ENCODE measurements around the gene CCL23.
"Not testable (repeated sequence)": the region's sequence is repeated elsewhere in the genome, so short reads cannot be mapped to it uniquely, and the experiment has no call there.

Gene CCL23

DNA sequence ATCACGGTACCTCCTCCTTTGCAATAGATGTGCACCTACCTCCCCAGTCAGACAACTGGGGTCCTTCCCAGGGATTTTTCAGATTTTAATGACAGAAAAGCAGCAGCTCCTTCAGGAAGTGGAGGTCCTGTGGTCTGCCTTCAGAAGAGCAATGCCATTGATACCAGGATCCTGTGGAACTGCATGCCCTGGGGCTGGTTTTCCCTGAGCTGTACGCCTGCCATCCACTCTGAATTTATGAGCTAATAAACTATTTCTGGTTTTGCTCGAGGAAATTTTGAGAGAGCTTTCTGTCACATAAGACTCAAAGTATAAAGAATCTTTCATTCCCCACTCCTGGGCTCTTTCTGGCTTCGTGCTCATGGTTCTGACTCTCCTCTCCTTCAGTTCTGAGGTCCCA is 10.0 kb upstream of the CCL23 start:
- ATAC-seq (replicated peaks; ENCODE audit: extremely low read depth, poor library complexity, severe bottlenecking) (no peak), DNase-seq (ENCODE audit: low spot score in 2 of 2) (no peak)
- no peaks in the 10 kb centered on the region for H3K9me3 Mint-ChIP-seq
- H3K4me1 Mint-ChIP-seq, result no peaks in the 10 kb centered on the region
- no peaks in the 10 kb centered on the region for H3K36me3 Mint-ChIP-seq (ENCODE audit: insufficient read depth)
- H3K27me3 Mint-ChIP-seq, result no peaks in the 10 kb centered on the region
- H3K27ac Mint-ChIP-seq (ENCODE audit: low read depth), result no peak overlapping the region
- H3K4me3 Mint-ChIP-seq, result no peak overlapping the region

- H3K9me3 Mint-ChIP-seq, result no peaks in the 10 kb centered on the region
- H3K4me3 Mint-ChIP-seq, result no peak overlapping the region
- DNase-seq (ENCODE audit: low spot score in 2 of 2) (no peak), ATAC-seq (replicated peaks; ENCODE audit: extremely low read depth, poor library complexity, severe bottlenecking) (no peak)
- no peaks in the 10 kb centered on the region for H3K4me1 Mint-ChIP-seq
- H3K27me3 Mint-ChIP-seq, result peaks cover 12% of the 10 kb centered on the region
- H3K36me3 Mint-ChIP-seq (ENCODE audit: insufficient read depth), result no peaks in the 10 kb centered on the region
- no peak overlapping the region for H3K27ac Mint-ChIP-seq (ENCODE audit: low read depth)
Observed at GRCh38 chr17:36024106-36024869, 6.5 kb upstream of the CCL23 start.

GRCh38 chr17:36019423-36019822 is 1.7 kb upstream of the CCL23 start:
- ATAC-seq (replicated peaks; ENCODE audit: extremely low read depth, poor library complexity, severe bottlenecking) (no peak), DNase-seq (ENCODE audit: low spot score in 2 of 2) (no peak)
- no peaks in the 10 kb centered on the region for H3K9me3 Mint-ChIP-seq
- H3K36me3 Mint-ChIP-seq (ENCODE audit: insufficient read depth), result no peaks in the 10 kb centered on the region
- no peaks in the 10 kb centered on the region for H3K4me1 Mint-ChIP-seq
- no peak overlapping the region for H3K4me3 Mint-ChIP-seq
- peaks cover 12% of the 10 kb centered on the region for H3K27me3 Mint-ChIP-seq
- no peak overlapping the region for H3K27ac Mint-ChIP-seq (ENCODE audit: low read depth)

DNA sequence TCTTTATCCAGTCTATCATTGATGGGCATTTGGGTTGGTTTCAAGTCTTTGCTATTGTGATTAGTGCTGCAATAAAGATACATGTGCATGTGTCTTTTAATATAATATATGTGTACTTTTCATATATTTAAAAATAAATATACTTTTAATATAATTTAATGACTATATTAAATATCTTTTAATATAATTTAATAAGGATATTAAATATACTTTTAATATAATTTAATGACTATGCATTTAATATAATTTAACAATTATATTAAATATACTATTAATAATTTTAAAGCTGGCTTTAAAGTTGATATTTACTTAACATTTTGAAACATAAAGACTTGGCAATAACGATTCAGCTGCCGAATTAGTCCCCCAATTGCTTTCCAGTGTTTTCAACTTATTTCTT is 1.2 kb downstream of the CCL23 start:
- H3K9me3 Mint-ChIP-seq, result no peaks in the 10 kb centered on the region
- peaks cover 1% of the 10 kb centered on the region for H3K27me3 Mint-ChIP-seq
- DNase-seq (ENCODE audit: low spot score in 2 of 2), result no peak
- H3K4me3 Mint-ChIP-seq, result no peak overlapping the region
- no peak overlapping the region for H3K27ac Mint-ChIP-seq (ENCODE audit: low read depth)
- H3K36me3 Mint-ChIP-seq (ENCODE audit: insufficient read depth), result peaks cover 2% of the 10 kb centered on the region
- no peak for ATAC-seq (replicated peaks; ENCODE audit: extremely low read depth, poor library complexity, severe bottlenecking)
- peaks cover 15% of the 10 kb centered on the region for H3K4me1 Mint-ChIP-seq

- not testable (repeated sequence) for H3K27ac Mint-ChIP-seq (ENCODE audit: low read depth); ATAC-seq (replicated peaks; ENCODE audit: extremely low read depth, poor library complexity, severe bottlenecking); H3K4me3 Mint-ChIP-seq; H3K36me3 Mint-ChIP-seq (ENCODE audit: insufficient read depth); H3K9me3 Mint-ChIP-seq; H3K27me3 Mint-ChIP-seq; DNase-seq (ENCODE audit: low spot score in 2 of 2)
- H3K4me1 Mint-ChIP-seq, result peaks cover 22% of the 10 kb centered on the region
Observed at GRCh38 chr17:36015895-36016294, 1.9 kb downstream of the CCL23 start.

DNA sequence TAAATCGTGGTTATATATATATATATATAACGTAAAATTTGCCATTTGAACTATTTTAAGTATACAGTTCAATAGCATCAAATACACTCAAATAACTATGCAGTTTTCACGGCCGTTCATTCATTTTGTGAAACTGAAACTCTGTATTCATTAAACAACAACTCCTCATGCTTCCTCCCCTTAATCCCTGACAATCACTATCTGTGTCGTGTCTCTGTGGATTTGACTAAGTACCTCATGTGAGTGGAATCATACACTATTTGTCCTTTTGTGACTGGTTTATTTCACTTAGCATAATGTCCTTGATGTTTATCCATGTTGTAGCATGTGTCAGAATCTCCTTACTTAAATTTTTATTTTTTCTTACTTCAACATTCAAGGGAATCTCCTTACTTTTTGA is 2.8 kb downstream of the CCL23 start:
- no peak for DNase-seq (ENCODE audit: low spot score in 2 of 2)
- Mint-ChIP-seq H3K36me3 (ENCODE audit: insufficient read depth) (peaks cover 2% of the 10 kb centered on the region), H3K27me3 (no peaks in the 10 kb centered on the region), H3K27ac (ENCODE audit: low read depth) (no peak overlapping the region), H3K9me3 (no peaks in the 10 kb centered on the region), H3K4me1 (peaks cover 28% of the 10 kb centered on the region), H3K4me3 (no peak overlapping the region)
- ATAC-seq (replicated peaks; ENCODE audit: extremely low read depth, poor library complexity, severe bottlenecking), result no peak

DNA sequence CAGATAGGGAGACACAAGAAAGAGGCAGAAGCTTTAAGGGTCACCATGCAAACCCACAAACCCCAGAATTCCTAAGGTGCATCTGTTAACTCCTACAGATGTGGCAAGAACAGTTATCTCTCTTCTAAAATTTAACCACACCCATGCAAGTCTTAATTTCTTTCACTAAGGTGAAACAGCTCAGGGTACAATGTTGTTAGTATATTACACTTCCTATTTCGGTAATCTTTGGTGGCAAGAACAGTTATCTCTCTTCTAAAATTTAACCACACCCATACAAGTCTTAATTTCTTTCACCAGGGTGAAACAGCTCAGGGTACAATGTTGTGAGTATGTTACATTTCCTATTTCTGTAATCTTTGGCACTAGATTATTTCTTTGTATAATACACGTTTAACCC is 6.6 kb downstream of the CCL23 start:
- Mint-ChIP-seq H3K9me3 (no peaks in the 10 kb centered on the region), H3K27ac (ENCODE audit: low read depth) (peak overlapping the region; percentile 9), H3K4me1 (peaks cover 31% of the 10 kb centered on the region), H3K36me3 (ENCODE audit: insufficient read depth) (peaks cover 2% of the 10 kb centered on the region), H3K4me3 (no peak overlapping the region), H3K27me3 (no peaks in the 10 kb centered on the region)
- ATAC-seq (replicated peaks; ENCODE audit: extremely low read depth, poor library complexity, severe bottlenecking), result peak; percentile 10
- DNase-seq (ENCODE audit: low spot score in 2 of 2), result no peak

DNA sequence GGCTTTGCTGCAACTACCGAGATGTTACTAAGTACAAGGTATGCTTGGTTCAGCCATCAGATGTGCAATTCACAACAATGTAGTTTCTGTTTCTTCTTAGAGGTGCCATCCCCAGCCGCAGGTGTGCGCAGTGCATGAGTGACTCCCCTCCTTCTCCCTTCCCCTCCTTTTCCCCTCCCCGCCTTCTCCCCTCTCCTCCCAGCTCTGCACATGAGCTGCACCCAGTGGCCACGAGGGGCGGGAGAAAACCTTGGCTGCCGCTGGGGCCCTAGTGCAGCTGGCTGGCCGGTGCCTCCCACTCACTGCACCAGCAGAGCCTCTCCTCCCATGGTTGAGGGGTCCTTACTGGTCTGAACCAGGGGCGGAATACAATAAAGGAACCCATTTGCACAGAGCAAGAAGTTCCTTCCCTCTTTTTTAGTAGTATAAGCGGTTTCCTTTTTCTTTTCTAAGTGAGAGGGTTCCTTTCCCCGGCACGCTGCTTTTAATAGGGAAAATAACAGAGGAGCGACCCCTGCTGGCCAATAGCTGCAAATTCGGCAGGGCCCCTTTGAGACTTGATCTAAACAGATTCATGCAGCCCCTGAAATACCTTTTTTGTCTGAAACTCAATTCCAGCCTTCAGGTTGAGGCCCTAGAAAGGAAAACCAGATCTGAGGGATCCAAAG is 8.6 kb downstream of the CCL23 start:
- peaks cover 41% of the 10 kb centered on the region for H3K4me1 Mint-ChIP-seq
- no peak for DNase-seq (ENCODE audit: low spot score in 2 of 2)
- no peaks in the 10 kb centered on the region for H3K27me3 Mint-ChIP-seq
- no peak overlapping the region for H3K27ac Mint-ChIP-seq (ENCODE audit: low read depth)
- H3K36me3 Mint-ChIP-seq (ENCODE audit: insufficient read depth), result peaks cover 2% of the 10 kb centered on the region
- ATAC-seq (replicated peaks; ENCODE audit: extremely low read depth, poor library complexity, severe bottlenecking), result no peak
- H3K4me3 Mint-ChIP-seq, result no peak overlapping the region
- H3K9me3 Mint-ChIP-seq, result no peaks in the 10 kb centered on the region

DNA sequence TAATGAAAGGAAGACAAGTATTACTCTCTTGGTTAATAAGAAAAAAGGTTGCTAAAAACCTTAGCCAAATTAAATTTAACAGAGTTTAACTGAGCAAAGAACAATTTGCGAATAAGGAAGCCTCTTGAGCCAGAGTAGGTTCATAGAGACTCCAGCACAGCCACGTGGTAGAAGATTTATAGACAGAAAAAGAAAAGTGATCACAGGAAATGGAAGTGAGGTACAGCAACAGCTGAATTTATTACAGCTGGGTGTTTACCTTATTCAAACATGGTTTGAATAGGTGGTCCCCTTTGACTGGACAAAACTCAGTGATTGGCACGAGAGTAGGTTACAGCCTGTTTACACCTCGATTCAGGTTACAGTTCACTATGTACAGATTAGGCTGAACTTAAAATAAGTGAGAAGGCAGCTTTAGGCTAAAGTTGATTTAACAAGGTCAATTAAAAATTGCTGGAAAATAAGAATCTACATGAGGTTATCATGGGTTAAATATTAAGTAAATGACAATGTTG is 13.1 kb downstream of the CCL23 start:
- peak; percentile 52 for ATAC-seq (replicated peaks; ENCODE audit: extremely low read depth, poor library complexity, severe bottlenecking)
- Mint-ChIP-seq H3K9me3 (no peaks in the 10 kb centered on the region), H3K27me3 (no peaks in the 10 kb centered on the region), H3K4me1 (peaks cover 19% of the 10 kb centered on the region), H3K27ac (ENCODE audit: low read depth) (peak overlapping the region; percentile 86), H3K4me3 (peak overlapping the region; percentile 8), H3K36me3 (ENCODE audit: insufficient read depth) (no peaks in the 10 kb centered on the region)
- DNase-seq (ENCODE audit: low spot score in 2 of 2), result no peak

DNA sequence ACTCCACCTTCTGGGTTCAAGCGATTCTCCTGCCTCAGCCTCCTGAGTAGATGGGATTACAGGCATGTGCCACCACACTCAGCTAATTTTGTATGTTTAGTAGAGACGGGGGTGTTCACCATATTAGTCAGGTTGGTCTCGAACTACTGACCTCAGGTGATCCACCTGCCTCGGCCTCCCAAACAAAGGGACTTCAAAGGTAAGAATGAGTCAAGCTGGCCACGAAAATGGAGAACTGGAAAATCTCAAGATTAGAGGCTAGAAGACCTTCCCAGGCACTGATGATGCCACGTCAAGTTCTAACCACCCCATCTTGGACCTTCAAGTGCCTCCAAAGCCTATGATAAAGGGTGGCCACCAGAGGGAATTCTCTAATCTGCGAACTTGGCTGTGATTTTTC is 15.1 kb downstream of the CCL23 start:
- H3K27ac Mint-ChIP-seq (ENCODE audit: low read depth), result no peak overlapping the region
- peaks cover 25% of the 10 kb centered on the region for H3K4me1 Mint-ChIP-seq
- no peaks in the 10 kb centered on the region for H3K36me3 Mint-ChIP-seq (ENCODE audit: insufficient read depth)
- no peaks in the 10 kb centered on the region for H3K27me3 Mint-ChIP-seq
- no peak for DNase-seq (ENCODE audit: low spot score in 2 of 2)
- no peak for ATAC-seq (replicated peaks; ENCODE audit: extremely low read depth, poor library complexity, severe bottlenecking)
- H3K4me3 Mint-ChIP-seq, result no peak overlapping the region
- H3K9me3 Mint-ChIP-seq, result no peaks in the 10 kb centered on the region

- no peak for DNase-seq (ENCODE audit: low spot score in 2 of 2)
- Mint-ChIP-seq H3K27ac (ENCODE audit: low read depth) (no peak overlapping the region), H3K36me3 (ENCODE audit: insufficient read depth) (no peaks in the 10 kb centered on the region), H3K4me1 (peaks cover 25% of the 10 kb centered on the region), H3K27me3 (no peaks in the 10 kb centered on the region), H3K9me3 (no peaks in the 10 kb centered on the region), H3K4me3 (no peak overlapping the region)
- no peak for ATAC-seq (replicated peaks; ENCODE audit: extremely low read depth, poor library complexity, severe bottlenecking)
Observed at GRCh38 chr17:36001862-36002603, 15.7 kb downstream of the CCL23 start.

DNA sequence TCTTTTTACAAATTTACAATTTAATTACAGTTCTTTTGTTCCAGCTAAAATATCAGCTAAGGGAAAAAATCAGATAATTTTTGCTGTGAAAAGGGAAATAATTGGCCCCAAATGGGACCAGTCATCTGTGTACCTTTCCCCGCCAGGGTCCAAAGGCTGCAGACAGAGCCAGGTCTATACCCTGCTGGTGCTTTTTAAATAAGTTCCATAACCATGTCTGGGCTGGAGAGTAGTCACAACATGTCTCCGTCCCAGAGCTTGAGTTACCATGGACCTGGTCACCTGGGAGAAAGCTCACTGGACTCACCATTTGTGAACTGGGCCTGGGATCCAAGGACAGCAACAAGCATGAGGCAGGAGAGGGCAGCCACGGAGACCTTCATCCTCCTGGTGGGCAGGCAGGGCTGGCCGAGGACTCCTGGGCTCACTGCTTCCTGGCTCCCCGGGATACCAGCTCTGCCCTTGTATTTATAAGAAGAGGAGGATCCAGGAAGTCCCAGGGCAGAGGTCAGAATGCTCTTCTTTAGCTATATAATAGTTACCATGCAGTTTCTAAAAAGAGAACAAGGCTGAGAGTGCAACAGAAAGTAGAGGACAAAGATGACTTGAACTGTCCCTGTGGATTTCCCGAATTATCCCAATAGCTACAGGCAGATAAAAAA is 16.5 kb downstream of the CCL23 start, which contains the start of gene CCL15:
Gene CCL15, minus strand, starts transcription at position 444 of the 662 bp plus-strand sequence. Its CDS starts 61 bp downstream, at position 383.
- ATAC-seq (replicated peaks; ENCODE audit: extremely low read depth, poor library complexity, severe bottlenecking) (no peak), DNase-seq (ENCODE audit: low spot score in 2 of 2) (no peak)
- Mint-ChIP-seq H3K9me3 (no peaks in the 10 kb centered on the region), H3K27me3 (no peaks in the 10 kb centered on the region), H3K4me3 (no peak within 1 kb of the TSS), H3K4me1 (peaks cover 23% of the 10 kb centered on the region), H3K27ac (ENCODE audit: low read depth) (no peak within 1 kb of the TSS), H3K36me3 (ENCODE audit: insufficient read depth) (no peaks in the 10 kb centered on the region)
